Common myeloid progenitor, CD34-positive (primary cell): ENCODE results near the gene CAMK1.

Experiments
- CTCF ChIA-PET: fragments of 350-600 bp; sonication (Branson Sonifier 250); formaldehyde crosslinking; loops from one replicate; lab custom pipeline; 2021; ENCODE audit warnings: antibody characterized with exemption; lab: Charles Lee
- POLR2A ChIA-PET: fragments of 350-600 bp; sonication (Branson Sonifier 250); formaldehyde crosslinking; loops from one replicate; lab custom pipeline; 2021; ENCODE audit warnings: antibody characterized with exemption; lab: Charles Lee
- DNase-seq, 3 donors: peaks; one replicate each; pipeline versions ENCODE4 v3.0.0 to v3.0.0-alpha.2; 2013
- H3K27ac ChIP-seq, 2 experiments: 1 replicate in 1 of 2; 2 replicates in 1 of 2; pipeline ENCODE4 v1.7.0; 2013; ENCODE audit warnings: inconsistent platforms in 2 of 2, low read length in 2 of 2, mild to moderate bottlenecking in 2 of 2, low read depth in 1 of 2, moderate library complexity in 1 of 2; ENCODE audit not compliant: severe bottlenecking in 2 of 2, insufficient read depth in 1 of 2, poor library complexity in 1 of 2
- H3K27me3 ChIP-seq, 5 experiments: replicated peaks in 2 of 5; 1 replicate in 3 of 5; 2 replicates in 2 of 5; pipeline versions ENCODE4 v1.6.1 to v1.7.0; 2013; ENCODE audit warnings: low read length in 4 of 5, mild to moderate bottlenecking in 2 of 5, moderate library complexity in 2 of 5, inconsistent platforms in 1 of 5; ENCODE audit not compliant: insufficient read depth in 5 of 5, control insufficient read depth in 4 of 5
- H3K36me3 ChIP-seq, 4 experiments: 1 replicate in 2 of 4; 2 replicates in 2 of 4; pipeline versions ENCODE4 v1.6.1 to v1.7.0; 2013; ENCODE audit warnings: low read length in 3 of 4, control low read depth in 1 of 4, mild to moderate bottlenecking in 1 of 4; ENCODE audit not compliant: control insufficient read depth in 4 of 4, insufficient read depth in 4 of 4
- H3K4me1 ChIP-seq, 4 experiments: 1 replicate in 3 of 4; 2 replicates in 1 of 4; pipeline versions ENCODE4 v1.6.1 to v1.7.1; 2013; ENCODE audit warnings: low read length in 3 of 4, mild to moderate bottlenecking in 3 of 4, control low read depth in 1 of 4, inconsistent platforms in 1 of 4, moderate library complexity in 1 of 4; ENCODE audit not compliant: control insufficient read depth in 4 of 4, insufficient read depth in 4 of 4; ENCODE audit errors: control extremely low read depth in 1 of 4
- H3K4me3 ChIP-seq, 7 experiments: 1 replicate in 4 of 7; 2 replicates in 3 of 7; pipeline versions ENCODE4 v1.5.1 to v1.7.0; 2013; ENCODE audit warnings: mild to moderate bottlenecking in 7 of 7, low read length in 6 of 7, moderate library complexity in 6 of 7, inconsistent platforms in 2 of 7, low read depth in 2 of 7, control low read depth in 1 of 7; ENCODE audit not compliant: insufficient read depth in 4 of 7, control insufficient read depth in 1 of 7; ENCODE audit errors: extremely low read depth in 1 of 7
- H3K9me3 ChIP-seq, 5 experiments: 1 replicate in 4 of 5; 2 replicates in 1 of 5; pipeline versions ENCODE4 v1.6.1 to v1.7.1; 2013; ENCODE audit warnings: low read length in 4 of 5, mild to moderate bottlenecking in 2 of 5, inconsistent platforms in 1 of 5, low read depth in 1 of 5, moderate library complexity in 1 of 5; ENCODE audit not compliant: control insufficient read depth in 4 of 5, insufficient read depth in 2 of 5; ENCODE audit errors: control extremely low read depth in 1 of 5
- WGBS: methylation state at CpG from one replicate; pipeline ENCODE4 v1.1.5; 2013; ENCODE audit not compliant: insufficient coverage; 5-methylcytosine and 5-hydroxymethylcytosine counted together

CAMK1 gene

GRCh38 chr3:9768141-9768775 lies 1.5 kb downstream of the CAMK1 start:
- ChIA-PET CTCF (interaction anchor here (1.0 to 1.8 kb wide), 5 partner anchors 9 to 46 kb away, joined by 3 to 5 read pairs (median 4); no protein-coding TSS in a partner anchor), POLR2A (interaction anchor here (1.0 kb wide), 1 partner anchor 11 kb away, joined by 3 read pairs; no protein-coding TSS in a partner anchor)
- Histone ChIP-seq H3K27me3 (peaks cover 0 to 25% (median 0%) of the 10 kb centered on the region in 5 experiments), H3K9me3 (no peaks in the 10 kb centered on the region), H3K36me3 (no peaks in the 10 kb centered on the region), H3K4me1 (peaks cover 0 to 19% (median 12%) of the 10 kb centered on the region in 4 experiments), H3K27ac (no peak overlapping the region), H3K4me3 (no peak overlapping the region)
- WGBS = 95% methylated on average over 5 of the region's 6 CpGs
- DNase-seq = no peak

- Histone ChIP-seq H3K4me1 (peaks cover 0 to 19% (median 12%) of the 10 kb centered on the region in 4 experiments), H3K27me3 (peaks cover 0 to 22% (median 0%) of the 10 kb centered on the region in 5 experiments), H3K4me3 (no peak overlapping the region), H3K9me3 (no peaks in the 10 kb centered on the region), H3K27ac (no peak overlapping the region), H3K36me3 (no peaks in the 10 kb centered on the region)
- DNase-seq = no peak
- POLR2A ChIA-PET = no interaction called here
- CTCF ChIA-PET = interaction anchor here (1.1 to 1.8 kb wide), 4 partner anchors 8 to 40 kb away, joined by 3 to 5 read pairs (median 4); no protein-coding TSS in a partner anchor
- WGBS = 95% methylated on average over 6 of the region's 7 CpGs
These were observed 2.3 kb downstream of the CAMK1 start for GRCh38 chr3:9767418-9767817.

GRCh38 chr3:9765865-9766264 lies 3.9 kb downstream of the CAMK1 start:
- peaks cover 0 to 21% (median 0%) of the 10 kb centered on the region in 5 experiments for H3K27me3 ChIP-seq
- DNase-seq = no peak
- H3K9me3 ChIP-seq = no peaks in the 10 kb centered on the region
- H3K36me3 ChIP-seq = no peaks in the 10 kb centered on the region
- POLR2A ChIA-PET = no interaction called here
- H3K4me3 ChIP-seq = no peak overlapping the region
- peaks cover 0 to 19% (median 12%) of the 10 kb centered on the region in 4 experiments for H3K4me1 ChIP-seq
- WGBS = 92% methylated on average over 3 of the region's 4 CpGs
- CTCF ChIA-PET = interaction anchor here (0.8 kb wide), 1 partner anchor 9 kb away, joined by 3 read pairs; no protein-coding TSS in a partner anchor
- no peak overlapping the region for H3K27ac ChIP-seq

GRCh38 chr3:9762871-9763270 lies 6.9 kb downstream of the CAMK1 start:
- ChIA-PET POLR2A (no interaction called here), CTCF (interaction anchor here (1.3 kb wide), 1 partner anchor 9 kb away, joined by 3 read pairs; no protein-coding TSS in a partner anchor)
- Histone ChIP-seq H3K4me3 (no peak overlapping the region), H3K27me3 (peaks cover 0 to 2% (median 0%) of the 10 kb centered on the region in 5 experiments), H3K27ac (no peak overlapping the region), H3K9me3 (no peaks in the 10 kb centered on the region), H3K4me1 (peaks cover 0 to 8% (median 0%) of the 10 kb centered on the region in 4 experiments), H3K36me3 (peaks cover 0 to 22% (median 9%) of the 10 kb centered on the region in 4 experiments)
- no peak for DNase-seq
- 96% methylated on average over 4 of the region's 8 CpGs for WGBS

GRCh38 chr3:9761919-9762318 lies 7.8 kb downstream of the CAMK1 start:
- H3K36me3 ChIP-seq = peaks cover 0 to 31% (median 15%) of the 10 kb centered on the region in 4 experiments
- no peak for DNase-seq
- no peak overlapping the region for H3K4me3 ChIP-seq
- H3K9me3 ChIP-seq = no peaks in the 10 kb centered on the region
- peaks cover 0 to under 1% (median 0%) of the 10 kb centered on the region in 4 experiments for H3K4me1 ChIP-seq
- ChIA-PET POLR2A (no interaction called here), CTCF (no interaction called here)
- H3K27me3 ChIP-seq = no peaks in the 10 kb centered on the region
- 96% methylated on average over 5 of the region's 5 CpGs for WGBS
- no peak overlapping the region for H3K27ac ChIP-seq

GRCh38 chr3:9760779-9761505 lies 8.8 kb downstream of the CAMK1 start:
- WGBS = 100% methylated on average over 7 of the region's 10 CpGs
- POLR2A ChIA-PET = interaction anchor here (0.6 kb wide), 1 partner anchor 9 kb away, joined by 4 read pairs; the partner anchor contains the start of gene CAMK1
- H3K36me3 ChIP-seq = peaks cover 4 to 40% (median 20%) of the 10 kb centered on the region in 4 experiments

More at GRCh38 chr3:9760779-9761505, 8.8 kb downstream of the CAMK1 start:
- Histone ChIP-seq H3K9me3 (no peaks in the 10 kb centered on the region), H3K4me1 (no peaks in the 10 kb centered on the region), H3K4me3 (no peak overlapping the region), H3K27me3 (no peaks in the 10 kb centered on the region), H3K27ac (no peak overlapping the region)
- no peak for DNase-seq
- CTCF ChIA-PET = no interaction called here
